Measurements from ENCODE around the gene AFDN.
A peak's percentile ranks its signal among the peaks of the same experiment; 100 is the strongest.

The AFDN gene

GRCh38 chr6:167843023-167843422 is 16.3 kb downstream of the AFDN start:
- DNase-seq = no peak

- DNase-seq = no peak
These were observed 19.1 kb downstream of the AFDN start for GRCh38 chr6:167845856-167846255.

- DNase-seq = no peak
These were observed 20.4 kb downstream of the AFDN start for GRCh38 chr6:167846997-167847606.

- no peak for DNase-seq
These were observed 21.2 kb downstream of the AFDN start for GRCh38 chr6:167847936-167848335.

- no peak for DNase-seq
These were observed 22.1 kb downstream of the AFDN start for GRCh38 chr6:167848783-167849182.

GRCh38 chr6:167849846-167850459 is 23.2 kb downstream of the AFDN start:
- peak; percentile 51 for DNase-seq

- no peak for DNase-seq
These were observed 24.1 kb downstream of the AFDN start for GRCh38 chr6:167850782-167851181.

- peak; percentile 60 for DNase-seq
These were observed 24.8 kb downstream of the AFDN start for GRCh38 chr6:167851370-167851952.

GRCh38 chr6:167855825-167856425 is 29.2 kb downstream of the AFDN start:
- DNase-seq = no peak

GRCh38 chr6:167856474-167856873 is 29.8 kb downstream of the AFDN start:
- no peak for DNase-seq

- no peak for DNase-seq
These were observed 30.4 kb downstream of the AFDN start for GRCh38 chr6:167856999-167857660.

GRCh38 chr6:167858086-167858591 is 31.4 kb downstream of the AFDN start:
- DNase-seq = no peak

GRCh38 chr6:167858842-167859664 is 32.3 kb downstream of the AFDN start:
- DNase-seq = no peak

- DNase-seq = no peak
These were observed 34.0 kb downstream of the AFDN start for GRCh38 chr6:167860550-167861226.

- no peak for DNase-seq
These were observed 34.7 kb downstream of the AFDN start for GRCh38 chr6:167861424-167861823.

- DNase-seq = no peak
These were observed 37.2 kb downstream of the AFDN start for GRCh38 chr6:167863897-167864296.

- no peak for DNase-seq
These were observed 39.9 kb downstream of the AFDN start for GRCh38 chr6:167866642-167867041.

GRCh38 chr6:167870321-167870720 is 43.6 kb downstream of the AFDN start:
- no peak for DNase-seq

GRCh38 chr6:167872538-167873210 is 46.0 kb downstream of the AFDN start:
- DNase-seq = no peak

GRCh38 chr6:167877994-167878779 is 51.5 kb downstream of the AFDN start:
- no peak for DNase-seq
